HG03108 (cell line): ENCODE data around the gene TEAD4.

ENCODE experiments used
- ATAC-seq: cut with Tn5 transposase; IDR thresholded peaks from one replicate; pipeline ENCODE4 v1.9.1; 2021; ENCODE audit warnings: moderate library complexity; ENCODE audit not compliant: unreplicated experiment

TEAD4 gene

DNA sequence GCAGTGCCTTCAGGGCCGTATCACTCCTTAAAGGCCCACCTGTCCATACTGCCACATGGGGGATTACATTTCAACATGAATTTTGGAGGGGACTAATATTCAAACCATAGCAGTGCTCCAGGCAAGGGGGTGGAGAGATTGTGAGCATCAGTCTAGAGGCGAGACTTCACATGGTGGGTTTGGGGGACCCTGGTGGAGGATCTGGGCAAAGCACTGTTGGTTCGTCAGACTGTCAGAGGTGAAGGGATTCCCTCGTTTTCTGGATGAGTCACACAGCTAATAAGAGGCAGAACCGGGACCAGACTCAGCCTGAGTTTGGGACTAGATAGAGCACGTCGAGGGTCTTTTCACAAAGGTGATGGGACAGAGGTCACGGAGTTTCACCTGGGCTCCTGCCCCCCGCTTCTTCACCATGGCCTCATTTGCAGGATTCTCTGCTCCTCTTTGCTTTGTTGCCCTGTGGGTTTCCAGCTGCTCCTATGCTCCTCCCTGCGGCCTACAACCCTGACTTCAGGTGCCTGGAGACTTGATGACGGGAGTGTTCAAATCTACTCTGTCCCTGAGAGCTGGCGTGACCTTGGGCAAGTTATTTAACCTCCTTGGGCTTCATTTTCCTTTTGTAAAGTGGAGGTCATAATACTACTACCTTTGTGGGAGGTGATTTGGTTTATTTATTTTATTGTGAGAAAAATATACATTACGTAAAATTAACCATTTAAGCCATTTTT, 41.5 kb downstream of the TEAD4 start:
- no peak for ATAC-seq

DNA sequence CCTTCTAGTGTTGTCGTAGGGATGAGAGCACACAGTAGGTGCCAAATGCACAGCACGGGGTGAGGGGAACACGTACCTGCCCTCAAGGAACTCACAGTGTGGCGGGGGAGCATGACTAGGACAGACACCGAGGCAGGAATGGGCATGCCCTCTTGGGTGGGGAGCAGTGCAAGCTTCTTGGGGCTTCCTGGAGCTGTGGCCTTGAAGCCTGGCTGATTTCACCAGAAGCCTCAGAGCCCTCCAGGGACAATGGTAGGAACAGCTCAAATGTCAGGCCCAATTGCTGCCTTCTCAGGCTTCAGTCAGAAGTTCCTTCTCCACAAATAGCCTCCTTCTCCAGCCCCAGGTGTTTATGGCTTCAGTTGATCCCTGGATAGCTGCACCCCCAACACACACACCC, 43.4 kb downstream of the TEAD4 start:
- no peak for ATAC-seq

DNA sequence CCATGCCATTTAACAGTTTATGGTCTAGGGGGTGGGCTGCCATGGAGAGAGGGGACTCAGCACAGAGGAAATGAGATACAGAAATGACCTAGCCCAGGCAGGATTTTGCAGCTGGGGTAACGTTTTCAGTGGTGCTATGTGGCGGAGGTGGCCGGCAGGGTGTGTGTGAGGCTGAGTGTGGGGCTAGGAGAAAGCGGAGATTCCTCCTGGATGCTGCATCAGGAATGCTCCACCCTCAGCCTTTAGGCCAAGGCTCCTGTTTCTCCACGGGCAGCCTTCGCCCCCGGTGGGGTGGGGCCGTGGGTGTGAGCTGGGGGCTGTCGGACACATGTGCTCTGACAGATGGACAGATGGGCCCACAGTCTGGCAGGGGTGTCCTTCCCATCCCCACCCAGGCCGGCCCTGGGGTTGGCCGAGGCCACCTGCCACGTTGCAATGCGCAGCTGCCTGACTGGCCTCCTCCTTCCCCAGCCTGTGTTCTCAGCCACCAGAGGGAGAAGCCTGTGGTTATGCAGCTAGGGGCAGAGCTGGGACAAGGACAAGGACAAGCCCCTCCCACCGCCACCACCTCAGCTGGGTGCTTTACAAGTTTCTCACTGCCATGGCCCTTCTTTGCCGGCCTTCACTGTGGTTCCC, 44.3 kb downstream of the TEAD4 start:
- ATAC-seq: no peak

DNA sequence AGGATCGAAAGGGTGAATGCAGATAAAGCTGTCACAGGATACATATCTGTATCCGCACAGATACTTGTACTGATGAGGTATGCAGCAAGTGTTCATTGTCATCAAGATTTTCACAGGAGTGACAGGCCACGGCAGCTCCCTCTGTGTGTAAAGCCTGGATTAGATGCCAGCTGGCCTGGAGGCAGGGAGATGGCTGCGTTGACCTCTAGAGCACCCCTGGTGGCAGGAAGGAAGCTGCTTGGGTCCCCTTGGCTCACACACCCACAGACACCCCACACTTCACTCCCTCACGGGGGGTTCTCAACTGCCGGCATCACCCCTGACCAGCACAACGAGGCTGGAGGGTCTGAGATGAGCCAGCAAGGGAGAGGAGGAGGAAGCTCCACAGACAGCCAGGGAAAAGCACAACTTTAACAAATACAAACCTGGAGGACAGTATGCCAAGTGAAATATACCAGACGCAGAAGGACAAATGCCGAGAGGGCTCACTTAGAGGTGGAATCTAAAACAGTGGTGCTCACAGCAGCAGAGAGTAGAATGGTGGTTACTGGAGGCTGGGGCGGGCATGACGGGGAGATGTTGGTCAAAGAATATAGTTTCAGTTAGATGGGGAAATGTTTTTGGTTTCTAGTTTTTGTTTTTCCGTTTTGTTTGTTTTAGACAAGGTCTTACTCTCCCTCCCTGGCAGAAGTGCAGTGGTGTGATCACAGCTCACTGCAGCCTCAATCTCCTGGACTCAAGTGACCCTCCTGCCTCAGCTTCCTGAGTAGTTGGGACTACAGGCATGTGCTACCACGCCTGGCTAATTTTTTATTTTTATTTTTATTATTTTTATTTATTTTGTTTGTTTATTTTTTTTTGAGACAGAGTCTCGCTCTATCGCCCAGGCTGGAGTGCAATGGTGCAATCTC, 45.7 kb downstream of the TEAD4 start:
- ATAC-seq: no peak

DNA sequence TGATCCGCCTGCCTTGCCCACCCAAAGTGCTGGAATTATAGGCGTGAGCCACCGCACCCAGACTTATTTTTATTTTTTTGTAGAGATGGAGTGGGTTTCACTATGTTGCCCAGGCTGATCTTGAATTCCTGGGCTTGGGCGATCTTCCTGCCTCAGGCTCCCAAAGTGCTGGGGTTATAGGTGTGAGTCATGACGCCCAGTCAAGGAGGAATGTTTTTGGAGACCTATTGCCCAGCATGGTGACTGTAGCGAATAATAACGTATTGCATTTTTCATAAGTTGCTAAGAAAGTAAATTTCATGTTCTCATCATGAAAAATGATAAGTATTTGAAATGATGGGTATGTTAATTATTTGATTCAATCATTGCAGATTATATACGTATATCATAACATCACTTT, 46.5 kb downstream of the TEAD4 start:
- no peak for ATAC-seq

DNA sequence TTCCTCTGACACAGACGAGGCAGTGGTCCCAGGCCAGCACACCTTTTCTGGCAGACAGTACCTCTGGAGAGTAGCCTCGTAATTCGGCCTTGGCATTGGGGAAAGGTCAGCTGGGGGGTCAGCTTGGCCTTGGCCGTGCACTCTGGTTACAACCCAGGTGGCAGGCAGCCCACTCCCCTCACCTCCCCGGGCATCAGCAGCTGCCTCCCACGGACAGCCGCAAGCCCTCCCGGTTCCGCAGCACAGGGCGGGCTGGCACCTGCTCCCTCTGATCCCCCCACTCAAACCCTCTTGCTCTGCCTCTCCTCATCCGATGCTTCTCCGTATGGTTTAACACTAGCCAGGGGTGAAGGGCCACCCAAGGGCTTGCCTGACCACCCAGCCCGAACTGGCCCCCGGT, 50.6 kb downstream of the TEAD4 start:
- ATAC-seq: no peak

DNA sequence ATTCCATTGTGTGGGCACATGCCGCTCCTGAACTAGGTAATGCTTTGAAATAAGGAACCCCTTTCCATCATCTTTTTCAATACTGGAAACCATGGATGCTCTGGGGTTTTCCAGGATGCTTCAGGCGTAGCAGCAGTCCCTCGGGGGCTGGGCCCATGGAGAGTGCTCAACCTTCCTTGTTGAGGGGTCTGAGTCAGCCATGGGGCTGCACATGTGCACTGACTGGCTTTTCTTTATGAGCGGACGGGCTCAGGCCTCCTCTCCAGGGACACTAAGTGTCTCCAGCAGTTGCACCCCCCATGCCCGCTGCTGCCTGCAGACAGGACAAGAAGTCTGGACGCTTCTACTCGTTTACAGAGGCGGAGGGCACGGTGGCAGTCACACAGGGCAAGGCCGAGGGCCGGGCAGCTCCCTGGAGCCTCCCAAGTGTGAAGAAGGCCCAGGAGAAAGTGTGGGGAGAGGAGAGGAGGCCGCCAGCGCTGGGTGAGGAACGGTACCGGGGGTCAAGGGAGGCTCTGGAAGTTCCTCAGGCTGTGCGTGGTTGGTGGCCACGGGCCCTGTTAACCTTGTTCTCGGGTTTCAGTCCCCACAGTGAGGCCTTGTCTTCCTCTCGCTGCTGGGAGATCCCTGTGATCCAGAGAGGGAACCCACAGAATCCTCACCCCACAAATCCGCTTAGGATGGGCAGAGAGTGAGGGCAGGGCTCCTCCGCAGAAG, 51.2 kb downstream of the TEAD4 start:
- ATAC-seq: no peak

DNA sequence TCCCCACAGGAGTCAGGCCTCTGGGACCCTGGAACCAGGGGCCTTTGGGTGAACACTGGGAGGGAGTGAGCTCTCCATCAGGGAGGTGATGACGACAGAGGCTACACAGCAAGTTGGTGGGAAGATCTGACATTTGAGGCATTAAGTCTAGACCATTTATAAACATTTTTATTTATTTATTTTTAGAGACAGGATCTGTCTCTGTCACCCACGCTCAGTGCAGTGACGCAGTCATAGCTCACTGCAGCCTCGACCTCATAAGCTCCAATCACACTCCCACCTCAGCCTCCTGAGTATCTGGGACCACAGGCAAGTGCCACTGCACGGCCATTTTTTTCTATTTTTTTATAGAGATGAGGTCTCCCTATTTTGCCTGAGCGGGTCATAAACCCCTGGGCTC, 53.6 kb downstream of the TEAD4 start:
- ATAC-seq: no peak

DNA sequence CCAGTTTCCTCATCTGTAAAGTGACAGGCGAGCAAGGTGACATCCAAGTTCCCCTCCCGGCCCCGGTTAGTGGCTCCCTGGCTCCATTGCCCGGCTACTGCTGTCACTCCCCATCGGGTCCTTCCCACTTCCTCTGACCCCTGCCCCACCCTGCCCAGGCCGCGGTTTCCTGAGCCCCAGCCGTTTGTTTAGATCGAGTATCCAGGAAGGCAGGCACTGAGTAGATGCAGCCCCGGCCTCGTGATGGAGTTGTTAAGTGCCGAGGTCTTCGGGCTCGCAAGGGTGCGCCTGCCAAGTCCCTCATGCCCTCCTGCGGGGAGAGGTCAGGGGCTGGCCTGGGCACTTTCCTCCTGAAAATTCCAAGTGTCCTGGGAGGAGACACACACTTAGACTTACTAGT, 55.4 kb downstream of the TEAD4 start:
- ATAC-seq: no peak

DNA sequence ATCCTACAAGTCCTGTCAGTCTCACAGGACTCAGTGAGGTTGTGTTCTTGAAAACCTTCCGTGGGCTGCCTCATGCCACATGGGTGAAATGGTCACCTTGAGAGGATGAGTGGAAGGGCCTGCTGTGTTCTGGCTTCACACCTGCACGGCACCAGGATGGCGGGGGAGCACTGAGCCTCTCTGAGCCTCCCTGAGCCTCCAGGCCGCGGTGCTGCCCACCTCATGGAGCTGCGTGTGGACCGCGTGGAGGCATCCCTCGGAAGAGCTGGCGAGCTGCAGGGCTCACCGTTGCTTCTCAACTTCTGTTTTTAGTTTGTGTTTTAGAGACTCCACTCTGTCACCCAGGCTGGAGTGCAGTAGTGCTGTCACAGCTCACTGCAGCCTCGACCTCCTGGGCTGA, 56.2 kb downstream of the TEAD4 start:
- ATAC-seq: no peak

DNA sequence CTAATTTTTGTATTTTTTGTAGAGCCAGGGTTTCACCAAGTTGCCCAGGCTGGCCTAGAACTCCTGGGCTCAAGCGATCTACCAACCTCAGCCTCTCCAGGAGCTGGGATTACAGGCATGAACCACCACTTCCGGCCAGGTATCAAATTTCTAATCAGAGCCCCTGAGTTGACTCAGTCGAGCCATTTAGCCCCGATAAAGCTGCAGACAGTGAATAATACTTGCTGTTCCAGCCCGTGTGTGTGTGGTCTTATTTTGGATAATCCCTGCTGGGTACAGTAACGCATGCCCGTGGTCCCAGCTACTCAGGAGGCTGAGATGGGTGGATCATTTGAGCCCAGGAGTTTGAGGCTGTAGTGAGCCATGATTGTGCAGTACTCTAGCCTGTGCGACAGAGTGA, 57.0 kb downstream of the TEAD4 start:
- ATAC-seq: no peak

DNA sequence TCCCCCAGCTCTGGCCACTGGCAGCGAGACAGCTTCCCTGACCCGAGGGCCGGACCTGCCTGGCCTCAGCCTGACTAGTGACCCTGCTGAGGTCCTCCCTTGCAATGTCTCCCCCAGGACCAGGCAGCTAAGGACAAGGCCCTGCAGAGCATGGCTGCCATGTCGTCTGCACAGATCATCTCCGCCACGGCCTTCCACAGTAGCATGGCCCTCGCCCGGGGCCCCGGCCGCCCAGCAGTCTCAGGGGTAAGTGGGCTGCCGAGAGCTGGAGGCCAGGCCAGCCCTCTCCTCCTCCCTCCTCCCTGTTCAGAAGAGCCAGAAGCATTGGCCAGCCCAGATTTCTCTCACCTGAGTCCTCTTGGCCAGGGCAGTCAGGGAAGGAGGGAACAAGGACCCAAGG, 58.1 kb downstream of the TEAD4 start:
- no peak for ATAC-seq

DNA sequence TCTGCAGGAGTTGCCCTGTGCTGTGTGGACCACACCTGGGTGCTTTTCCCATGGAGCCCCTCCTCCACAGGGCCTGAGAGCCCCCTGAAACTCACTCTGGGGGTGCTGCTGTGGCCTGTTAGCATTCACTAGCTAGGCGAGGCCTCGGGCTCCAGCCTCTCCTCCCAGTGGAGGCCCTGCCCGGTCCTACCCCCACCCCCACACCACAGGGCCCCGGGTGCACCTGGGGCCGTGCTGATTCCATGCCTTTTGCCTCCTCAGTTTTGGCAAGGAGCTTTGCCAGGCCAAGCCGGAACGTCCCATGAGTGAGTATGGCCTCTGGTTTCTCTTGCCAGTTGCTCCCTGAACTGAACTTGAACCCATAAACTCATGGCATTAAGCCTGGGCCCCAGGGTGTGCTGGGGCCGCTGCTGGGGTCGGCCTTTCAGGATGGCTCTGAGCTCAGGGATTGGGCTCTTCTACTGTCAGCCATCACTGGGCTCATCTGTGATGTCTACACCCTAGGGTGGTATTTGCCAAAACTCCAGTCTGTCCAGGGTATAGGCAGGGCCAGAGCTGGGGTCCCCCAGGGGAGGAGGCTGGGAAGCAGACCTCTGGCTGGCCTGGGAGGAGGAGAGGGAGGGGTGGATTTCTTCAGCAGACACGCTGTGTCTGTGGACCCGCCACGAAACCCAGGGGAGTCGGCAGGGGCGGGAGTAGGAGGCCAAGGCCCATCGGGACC, 59.2 kb downstream of the TEAD4 start:
- ATAC-seq: no peak

DNA sequence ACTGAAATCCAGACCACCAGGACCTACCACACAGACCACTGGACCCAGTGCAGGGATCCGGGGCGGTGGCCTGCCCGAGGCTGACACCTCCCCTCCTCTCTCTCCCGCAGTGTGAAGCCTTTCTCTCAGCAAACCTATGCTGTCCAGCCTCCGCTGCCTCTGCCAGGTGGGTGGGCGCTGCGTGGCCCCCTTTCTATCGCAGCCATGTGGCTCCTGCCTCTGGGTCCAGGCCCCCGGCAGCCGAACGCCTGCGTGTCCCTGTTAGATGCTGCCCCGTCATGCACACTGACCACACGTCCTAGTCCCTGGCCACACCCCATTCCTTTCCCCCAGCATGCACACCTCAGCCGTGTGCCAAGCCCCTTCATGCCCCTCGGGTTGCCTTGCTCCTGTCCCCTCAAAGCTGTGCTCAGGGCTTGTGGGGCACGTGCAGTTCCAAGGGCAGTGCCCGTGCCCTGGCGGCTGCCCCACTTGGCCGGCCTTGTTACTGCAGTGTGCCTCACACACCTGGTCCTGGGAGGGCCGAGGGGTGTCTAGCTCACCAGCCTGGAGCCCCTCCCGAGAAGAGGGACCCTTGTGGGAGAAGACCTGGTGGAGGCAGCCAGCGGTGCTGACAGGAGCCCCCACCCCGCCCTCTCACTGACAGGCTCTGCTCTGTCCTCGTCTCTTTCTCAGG, 59.9 kb downstream of the TEAD4 start:
- no peak for ATAC-seq

DNA sequence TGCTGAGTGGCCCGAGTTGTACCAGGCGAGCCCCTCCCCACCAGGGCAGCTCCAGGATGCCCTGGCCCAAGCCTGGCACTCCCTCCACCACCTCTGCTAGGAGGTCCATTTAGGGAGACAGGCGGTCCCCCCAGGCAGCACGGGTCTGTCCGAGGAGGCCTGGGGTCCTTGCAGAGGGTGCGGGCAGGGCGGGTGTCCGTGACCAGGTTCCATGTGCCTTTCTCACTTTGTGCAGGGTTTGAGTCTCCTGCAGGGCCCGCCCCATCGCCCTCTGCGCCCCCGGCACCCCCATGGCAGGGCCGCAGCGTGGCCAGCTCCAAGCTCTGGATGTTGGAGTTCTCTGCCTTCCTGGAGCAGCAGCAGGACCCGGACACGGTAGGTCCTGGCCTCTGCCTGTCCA, 61.2 kb downstream of the TEAD4 start:
- no peak for ATAC-seq

DNA sequence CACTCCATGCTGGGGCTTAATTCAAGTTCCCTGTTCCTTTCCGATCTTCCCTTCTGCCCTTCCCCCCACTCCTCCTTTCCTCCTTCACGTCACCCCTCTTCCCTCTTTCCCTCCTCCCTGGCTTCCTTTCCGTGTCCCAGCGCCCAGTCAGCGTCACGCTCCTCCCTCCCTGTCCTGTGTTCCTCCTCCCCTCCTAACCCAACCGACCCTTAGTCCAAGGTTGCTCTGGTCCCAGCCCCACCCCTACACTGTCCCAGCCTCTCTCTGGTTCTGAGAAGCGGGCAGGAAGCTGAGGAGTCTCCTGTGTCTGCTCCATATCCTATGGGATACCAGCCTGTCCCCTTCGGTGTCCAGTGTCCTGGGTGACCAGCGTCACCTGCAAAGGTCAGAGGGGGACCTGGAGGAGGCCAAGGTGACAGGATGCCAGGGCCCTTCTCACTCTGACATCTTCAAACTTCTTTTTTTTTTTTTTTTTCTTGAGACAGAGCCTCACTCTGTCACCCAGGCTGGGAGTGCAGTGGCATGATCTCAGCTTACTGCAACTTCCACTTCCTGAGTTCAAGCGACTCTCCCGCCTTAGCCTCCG, 61.7 kb downstream of the TEAD4 start:
- no peak for ATAC-seq

DNA sequence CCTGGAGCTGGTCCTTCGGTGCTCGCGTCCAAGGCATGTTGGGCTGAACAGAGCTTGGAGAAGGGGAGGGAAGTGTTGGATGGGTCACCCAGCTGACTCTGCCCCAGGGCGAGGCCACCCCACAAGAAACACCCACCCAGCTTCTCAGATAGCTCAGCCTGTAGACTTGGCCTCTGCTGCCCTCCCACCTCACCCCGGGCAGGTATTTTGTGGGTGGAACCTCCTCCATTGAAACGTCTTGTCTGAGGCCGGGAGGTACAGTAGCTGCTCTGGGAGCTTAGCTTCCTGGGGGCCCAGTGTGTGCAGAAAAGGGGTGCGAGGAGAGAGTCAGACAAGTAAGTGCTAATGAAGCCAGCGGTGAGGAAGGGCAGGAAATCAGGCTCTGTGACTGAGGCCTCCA, 63.2 kb downstream of the TEAD4 start:
- no peak for ATAC-seq

DNA sequence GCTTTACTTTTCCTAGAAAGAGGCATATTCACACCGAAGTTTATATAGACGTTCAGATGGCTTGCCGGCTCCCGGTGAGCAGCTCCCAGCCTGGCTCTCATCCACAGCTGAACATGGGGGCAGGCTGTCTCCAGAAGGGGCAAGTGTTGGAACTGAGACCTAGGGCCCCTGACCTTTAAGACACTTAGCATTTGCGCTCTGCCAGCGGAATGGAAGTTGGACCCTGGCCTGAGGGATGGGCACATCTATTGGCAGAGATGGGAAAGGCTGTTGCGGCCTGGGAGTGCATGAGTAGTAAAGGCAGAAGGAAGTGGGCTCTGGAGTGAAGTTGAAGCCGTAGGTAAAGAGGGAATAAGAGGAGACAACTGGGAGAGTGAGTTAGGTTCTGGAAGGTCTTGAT, 63.8 kb downstream of the TEAD4 start:
- no peak for ATAC-seq

DNA sequence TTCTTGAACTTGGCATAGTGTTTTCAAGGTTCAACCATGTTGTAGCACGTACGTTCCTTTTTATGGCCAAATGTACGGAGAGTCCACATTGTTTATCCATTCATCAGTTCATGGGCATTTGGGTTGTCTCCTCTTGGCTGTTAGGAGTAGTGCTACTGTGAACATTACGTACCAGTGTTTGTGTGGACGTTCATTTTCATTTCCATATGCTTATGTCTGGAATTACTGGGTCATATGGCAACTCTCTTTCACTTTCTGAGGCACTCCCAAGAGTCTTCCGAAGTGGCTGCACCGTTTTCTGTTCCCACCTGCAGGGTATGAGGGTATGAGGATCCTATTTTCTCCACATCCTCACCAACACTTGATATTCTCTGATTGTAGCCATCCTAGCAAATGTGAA, 68.9 kb downstream of the TEAD4 start:
- no peak for ATAC-seq
